SKM-1 (cell line): Measurements from ENCODE around the gene SEC22C.
A peak's percentile ranks its signal among the peaks of the same experiment; 100 is the strongest.
"Not testable (repeated sequence)": the region's sequence is repeated elsewhere in the genome, so short reads cannot be mapped to it uniquely, and the experiment has no call there.

Experiments
- DNase-seq: peaks from one replicate; lab custom pipeline; 2025; ENCODE audit not compliant: unreplicated experiment; lab: John Stamatoyannopoulos, UW

SEC22C gene, protein sequence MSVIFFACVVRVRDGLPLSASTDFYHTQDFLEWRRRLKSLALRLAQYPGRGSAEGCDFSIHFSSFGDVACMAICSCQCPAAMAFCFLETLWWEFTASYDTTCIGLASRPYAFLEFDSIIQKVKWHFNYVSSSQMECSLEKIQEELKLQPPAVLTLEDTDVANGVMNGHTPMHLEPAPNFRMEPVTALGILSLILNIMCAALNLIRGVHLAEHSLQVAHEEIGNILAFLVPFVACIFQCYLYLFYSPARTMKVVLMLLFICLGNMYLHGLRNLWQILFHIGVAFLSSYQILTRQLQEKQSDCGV

DNA sequence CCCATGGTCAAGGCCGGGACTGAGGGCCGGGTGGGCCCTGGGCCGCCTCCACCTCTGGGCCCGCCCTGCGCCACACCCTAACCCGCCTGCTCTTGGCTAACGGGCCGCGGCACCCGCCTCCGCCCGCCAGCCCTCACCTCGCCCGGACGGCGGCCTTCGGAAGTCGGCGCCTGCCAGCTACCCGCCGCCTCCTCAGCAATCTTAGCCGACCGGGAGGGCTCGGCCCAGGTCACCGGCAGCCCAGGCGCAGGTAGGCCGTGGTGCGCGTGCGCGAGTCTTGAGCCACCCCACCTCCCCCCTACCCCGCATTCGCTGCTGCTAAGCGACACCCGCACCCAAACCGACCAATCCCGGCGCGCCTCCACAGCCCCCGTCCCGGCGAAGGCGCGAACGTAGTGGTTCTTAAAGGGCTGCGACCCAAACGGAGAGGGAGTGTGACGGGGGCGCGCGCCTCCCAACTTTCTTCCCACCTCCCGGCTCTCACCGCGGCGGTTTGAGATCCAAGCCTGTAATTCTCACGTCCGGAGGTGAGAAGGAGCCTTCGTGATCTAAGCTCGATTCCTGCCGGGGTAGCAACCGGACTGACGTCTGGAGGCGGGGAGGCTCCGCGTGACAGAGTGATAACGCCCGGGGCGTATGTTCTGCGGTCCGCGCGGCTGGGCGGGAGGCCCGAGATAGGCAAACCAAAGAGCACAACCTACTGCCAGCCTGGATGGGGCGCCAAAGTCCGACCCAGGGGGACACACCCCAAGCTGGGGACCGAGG, at the start of gene SEC22C:
Gene SEC22C, minus strand, starts transcription at position 259 of the 765 bp plus-strand sequence. CDS start 12,921 bp downstream, outside the sequence.
- DNase-seq: peak; percentile 88

DNA sequence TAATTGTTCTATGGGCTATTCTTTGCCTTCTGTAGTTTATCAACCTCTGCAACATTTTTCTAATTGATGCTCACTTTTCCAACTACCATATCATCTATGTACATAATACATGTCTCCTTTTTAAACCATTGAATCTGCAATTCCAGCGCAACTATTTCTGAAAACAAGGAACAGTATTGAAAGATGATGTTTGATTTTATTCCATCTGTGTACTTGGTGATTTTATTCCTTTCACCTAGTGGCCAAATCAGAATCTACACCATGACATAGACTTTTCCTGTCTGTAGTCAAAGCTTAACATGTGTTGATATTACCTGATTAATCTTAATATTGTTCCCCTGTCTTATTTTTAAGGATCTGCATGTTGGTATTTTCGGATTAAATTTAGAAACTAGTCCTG, 31.7 kb upstream of the SEC22C start:
- DNase-seq: no peak

DNA sequence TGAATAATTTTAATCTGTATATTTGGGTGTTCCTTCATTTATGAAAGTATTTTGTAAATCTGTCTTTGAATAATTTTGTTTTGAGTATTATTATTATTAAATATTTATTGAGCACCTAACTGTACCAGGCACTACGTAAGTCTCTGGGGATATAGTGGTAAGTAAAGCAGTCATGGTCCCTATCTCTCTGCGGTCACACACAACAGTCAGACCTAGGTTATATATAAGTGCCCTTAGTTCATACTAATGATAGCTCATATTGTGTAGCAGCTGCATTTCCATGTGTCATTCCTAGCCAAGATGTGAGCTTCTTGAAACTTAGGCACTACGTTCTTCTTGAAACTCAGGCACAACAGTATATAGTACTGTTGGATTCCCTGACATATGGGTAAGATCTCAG, 31.2 kb upstream of the SEC22C start:
- no peak for DNase-seq

DNA sequence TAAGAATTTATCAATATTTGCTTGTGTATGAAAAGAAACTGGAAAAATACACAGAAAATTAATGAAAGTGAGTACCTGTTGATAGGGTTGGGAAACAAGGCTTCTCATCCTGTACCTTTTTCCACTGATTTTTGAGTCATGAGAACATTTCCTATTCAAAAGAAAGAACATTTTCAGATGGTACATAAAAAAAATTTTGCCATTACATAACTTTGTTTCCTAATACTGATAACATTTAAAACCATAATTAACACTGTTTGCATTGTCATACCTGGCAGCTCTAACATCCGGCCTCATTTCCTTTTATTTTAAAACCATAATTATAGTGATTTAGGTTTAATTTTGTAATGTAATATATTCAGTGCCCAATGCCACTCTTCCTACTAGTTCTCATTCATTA, 30.4 kb upstream of the SEC22C start:
- DNase-seq: no peak

DNA sequence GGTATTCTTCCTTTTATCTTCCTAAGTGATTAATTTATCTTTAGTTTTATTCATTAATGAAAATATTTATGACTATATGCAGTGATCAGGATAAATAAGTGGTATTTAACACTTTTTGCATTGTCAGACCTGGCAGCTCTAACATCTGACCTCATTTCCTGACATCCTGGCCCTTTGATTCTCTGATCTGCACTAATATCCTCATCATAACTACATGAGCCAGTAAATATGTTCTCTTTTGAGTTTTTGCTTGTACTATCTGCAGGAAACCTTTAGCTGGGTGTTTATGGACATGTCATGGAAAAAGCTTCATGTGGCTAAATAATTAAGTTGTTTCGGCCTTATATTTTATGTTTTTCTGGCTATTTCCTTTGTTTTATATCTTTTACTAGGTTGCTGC, 29.2 kb upstream of the SEC22C start:
- DNase-seq: no peak

DNA sequence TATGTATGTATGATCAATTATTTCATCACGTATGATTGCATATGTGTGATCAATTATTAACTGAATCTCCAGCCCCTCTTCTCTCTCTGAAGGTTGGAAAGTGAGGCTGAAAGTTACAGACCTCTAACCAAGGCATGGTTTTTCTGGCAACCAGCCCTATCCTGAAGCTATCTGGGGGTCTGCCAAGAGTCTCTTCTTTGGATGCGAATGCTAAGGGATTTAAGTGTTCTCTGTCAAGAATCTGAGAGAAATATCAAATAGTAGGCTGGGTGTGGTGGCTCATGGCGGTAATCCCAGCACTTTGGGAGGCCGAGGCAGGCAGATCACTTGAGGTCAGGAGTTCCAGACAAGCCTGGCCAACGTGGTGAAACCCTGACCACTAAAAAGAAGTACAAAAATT, 26.8 kb upstream of the SEC22C start:
- no peak for DNase-seq

DNA sequence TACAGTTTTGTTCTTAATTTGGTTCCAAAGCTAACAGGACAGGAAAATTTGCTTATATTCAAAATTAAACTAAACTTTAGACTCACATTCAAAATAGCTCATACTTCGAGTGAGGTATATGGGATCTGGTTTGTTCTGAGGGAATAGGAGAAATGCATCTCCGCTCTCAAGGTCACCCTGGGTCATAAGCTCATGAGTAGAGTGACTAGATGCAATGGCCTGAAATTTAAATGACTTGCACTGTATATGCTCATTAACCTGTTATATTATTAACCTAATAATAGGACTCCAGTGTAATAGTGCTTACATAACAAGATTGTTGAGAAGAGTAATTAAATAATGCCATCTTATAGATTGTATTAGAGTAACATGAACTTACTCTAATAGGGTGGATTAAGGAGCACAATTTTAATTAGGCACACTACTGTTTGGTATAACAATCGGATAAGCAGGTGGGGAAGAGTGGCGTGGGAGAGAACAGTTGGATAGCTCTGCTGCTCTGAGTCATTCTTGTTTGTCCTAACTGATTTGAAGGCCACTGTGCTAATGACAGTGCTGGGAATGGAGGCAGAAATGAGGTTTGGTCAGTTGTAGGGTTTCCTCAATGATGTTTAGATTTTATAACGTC, 23.9 kb upstream of the SEC22C start:
- DNase-seq: no peak

DNA sequence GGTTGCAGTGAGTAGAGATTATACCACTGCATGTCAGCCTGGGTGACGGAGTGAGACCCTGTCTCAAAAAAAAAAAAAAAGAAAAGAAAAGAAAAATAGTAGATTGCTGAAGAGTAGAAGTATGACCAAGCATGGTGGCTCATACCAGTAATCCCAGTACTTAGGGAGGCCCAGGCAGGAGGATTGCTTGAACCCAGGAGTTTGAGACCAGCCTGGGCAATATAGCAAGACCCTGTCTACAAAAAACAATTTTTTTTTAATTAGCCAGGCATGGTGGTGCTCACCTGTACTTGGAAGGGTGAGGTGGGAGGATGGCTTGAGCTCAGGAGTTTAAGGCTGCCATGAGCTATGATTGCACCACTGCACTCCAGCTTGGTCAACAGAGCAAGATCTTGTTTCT, 21.2 kb upstream of the SEC22C start:
- DNase-seq: no peak

DNA sequence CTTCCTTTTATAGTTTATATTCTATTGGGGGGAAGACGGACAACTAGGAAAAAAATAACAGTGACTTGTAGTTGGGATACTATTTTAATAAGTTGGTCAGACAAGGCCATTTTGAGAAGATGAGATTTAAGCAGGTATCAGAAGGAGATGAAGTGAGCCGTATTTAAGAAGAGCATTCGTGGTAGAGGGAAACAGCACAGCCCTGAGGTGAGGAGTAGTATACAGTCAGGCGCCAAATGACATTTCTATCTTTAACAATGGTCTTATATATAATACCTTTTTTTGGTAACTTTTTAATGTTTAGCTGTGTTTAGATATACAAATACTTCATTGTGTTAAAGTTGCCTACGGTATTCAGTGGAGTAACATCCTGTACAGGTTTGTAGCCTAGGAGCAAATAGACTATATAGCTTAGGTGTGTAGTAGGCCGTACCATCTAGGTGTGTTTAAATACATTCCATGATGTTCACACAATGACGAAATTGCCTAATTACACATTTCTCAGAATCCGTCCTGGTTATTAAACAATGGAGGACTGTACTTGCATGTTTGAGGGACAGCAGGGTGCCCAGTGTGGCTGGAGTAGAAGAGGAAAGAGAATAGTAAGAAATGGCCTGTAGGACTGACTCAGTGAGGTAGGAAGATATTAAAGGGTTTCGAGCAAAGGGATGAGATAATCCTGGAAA, 20.3 kb upstream of the SEC22C start:
- no peak for DNase-seq

DNA sequence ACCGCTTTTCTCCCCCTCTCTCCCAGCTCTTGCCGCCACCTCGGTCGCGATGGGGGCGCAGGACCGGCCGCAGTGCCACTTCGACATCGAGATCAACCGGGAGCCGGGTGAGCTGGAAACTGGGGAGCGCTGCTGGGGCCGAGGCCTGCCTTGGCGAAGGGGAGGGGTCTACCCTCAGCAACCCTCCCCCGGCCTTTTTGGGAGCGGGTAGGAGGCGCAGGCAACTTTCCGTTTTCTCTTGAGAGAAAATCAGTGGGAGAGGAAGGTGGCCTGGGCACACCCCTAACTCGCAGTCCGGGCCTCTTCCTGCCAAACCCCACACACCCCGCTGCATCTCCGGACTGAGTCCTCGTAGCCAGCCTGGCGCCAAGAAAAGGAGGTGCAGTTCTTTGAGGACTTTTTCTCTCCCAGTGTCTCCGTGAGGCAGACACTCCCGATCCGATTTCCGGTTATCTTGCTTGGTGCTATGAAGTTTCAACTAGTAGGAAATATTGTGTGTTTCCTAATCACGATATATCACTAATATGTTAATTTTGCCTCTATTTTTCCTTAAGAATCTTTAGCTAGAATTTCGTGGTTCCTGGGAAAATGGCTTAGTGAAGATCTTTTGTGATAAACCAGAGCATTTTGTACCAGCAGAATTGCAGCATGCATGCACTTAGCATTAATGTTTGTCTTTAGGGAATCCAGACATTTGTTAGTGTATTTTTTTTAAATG, 19.4 kb upstream of the SEC22C start:
- DNase-seq: peak; percentile 67

DNA sequence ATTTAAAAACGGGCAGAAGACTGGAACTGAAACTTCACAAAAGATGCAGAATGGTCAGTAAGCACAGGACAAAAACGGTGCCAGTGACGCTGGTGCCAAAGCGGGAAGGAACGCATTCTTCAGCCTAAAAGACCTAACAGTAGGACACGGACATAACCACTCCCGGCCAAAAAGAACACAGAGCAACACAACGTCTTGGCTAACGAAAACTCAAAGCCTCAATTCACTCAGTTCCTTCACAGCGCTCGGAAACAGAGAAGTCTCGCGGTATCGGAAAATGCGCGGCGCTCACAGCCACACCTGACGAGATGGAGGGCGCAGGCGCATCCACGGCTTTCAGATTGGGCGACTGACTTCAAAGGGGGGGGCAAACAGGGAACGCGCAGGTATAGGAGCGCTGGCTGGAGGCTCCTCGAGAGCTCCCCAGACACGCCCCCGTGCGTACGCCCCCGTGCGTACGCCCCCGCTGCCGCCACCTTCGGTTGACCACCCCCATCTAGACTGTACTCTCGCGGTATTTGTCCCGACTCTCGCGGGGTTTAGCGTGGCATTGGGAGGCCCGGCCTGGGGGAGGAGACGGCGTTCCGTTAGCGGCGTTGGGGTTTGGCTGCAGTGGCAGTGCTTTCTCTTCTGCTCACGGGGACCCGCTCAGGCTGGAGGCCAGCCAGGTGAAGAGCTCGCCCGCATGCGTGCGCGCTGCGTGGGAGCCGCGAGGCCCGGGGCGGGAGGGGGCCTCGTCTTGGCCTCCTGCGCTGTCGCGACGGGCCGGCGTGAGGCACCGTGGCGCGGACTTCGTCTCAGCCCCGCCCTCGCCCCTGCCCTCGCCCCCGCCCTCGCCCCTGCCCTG, 18.6 kb upstream of the SEC22C start, which contains the start of gene NKTR:
Gene NKTR, plus strand, starts transcription at position 576 of the 847 bp plus-strand sequence. CDS start 321 bp downstream, outside the sequence.
- DNase-seq: peak; percentile 95

DNA sequence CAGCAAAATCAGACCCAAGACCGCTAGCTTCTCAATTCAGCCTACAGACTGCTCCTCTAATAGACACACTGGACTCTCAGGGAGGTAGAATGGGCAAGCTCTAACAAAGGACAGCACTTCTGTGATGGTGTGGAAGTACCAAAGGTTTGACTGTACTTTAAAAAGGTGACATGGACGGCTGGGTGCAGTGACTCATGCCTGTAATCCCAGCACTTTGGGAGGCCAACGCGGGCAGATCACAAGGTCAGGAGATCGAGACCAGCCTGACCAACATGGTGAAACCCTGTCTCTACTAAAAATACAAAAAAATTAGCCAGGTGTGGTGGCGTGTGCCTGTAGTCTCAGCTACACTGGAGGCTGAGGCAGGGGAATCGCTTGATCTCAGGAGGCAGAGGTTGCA, 15.3 kb upstream of the SEC22C start:
- DNase-seq: not testable (repeated sequence)

DNA sequence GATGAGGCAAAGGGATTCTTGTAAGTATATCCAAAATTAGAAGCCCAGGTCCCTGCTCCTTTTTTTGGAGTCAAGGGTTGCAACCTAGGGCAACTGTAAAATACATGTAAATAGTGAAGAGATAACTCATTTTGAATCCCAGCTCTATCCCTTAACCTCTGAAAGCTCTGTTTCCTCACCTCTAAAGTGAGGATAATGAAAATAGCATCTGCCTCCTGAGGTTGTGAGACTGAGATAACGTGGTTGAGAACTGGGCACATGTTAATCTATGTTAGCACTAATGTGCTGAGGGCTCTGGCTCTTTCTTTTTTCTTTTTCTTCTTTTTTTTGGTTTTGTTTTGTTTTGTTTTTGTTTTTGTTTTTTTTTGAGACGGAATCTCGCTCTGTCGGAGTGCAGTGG, 13.9 kb upstream of the SEC22C start:
- no peak for DNase-seq

DNA sequence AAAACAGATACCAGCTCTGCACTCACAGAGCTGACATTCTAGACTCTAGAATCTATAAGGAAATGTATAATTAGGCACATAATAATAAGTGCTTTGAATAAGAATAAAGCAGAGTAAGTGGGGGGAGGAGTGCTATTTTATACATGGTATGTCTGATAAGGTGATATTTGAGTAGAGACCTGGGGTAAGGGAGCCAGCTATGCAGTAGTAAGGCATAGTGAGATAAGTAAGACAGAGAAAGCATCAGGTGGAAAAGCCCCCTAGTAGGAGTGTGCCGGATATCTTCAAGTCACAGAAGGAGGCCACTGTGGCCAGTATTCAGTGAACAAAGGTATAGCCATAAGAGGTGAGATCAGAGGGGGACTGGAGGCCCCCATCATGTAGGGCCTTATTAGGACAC, 11.9 kb upstream of the SEC22C start:
- no peak for DNase-seq

DNA sequence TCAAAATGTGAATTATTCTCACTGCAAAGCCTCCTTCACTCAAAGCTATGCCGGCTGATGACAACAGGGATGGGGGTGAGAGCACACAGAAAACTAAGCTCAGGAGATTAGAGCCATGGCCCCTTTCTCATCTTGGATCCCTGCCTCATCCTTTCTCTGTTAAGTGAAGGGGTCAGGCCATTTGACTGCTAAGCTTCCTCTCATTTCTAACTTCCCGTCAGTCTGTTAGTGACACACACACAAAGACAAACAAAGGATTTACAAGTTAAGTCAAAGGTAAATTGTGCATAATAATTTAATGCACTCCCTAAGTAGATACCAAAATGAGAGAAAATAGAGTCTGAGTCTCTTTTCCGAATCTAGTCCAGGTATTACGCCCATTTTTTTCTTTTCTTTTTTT, 10.0 kb upstream of the SEC22C start:
- no peak for DNase-seq

DNA sequence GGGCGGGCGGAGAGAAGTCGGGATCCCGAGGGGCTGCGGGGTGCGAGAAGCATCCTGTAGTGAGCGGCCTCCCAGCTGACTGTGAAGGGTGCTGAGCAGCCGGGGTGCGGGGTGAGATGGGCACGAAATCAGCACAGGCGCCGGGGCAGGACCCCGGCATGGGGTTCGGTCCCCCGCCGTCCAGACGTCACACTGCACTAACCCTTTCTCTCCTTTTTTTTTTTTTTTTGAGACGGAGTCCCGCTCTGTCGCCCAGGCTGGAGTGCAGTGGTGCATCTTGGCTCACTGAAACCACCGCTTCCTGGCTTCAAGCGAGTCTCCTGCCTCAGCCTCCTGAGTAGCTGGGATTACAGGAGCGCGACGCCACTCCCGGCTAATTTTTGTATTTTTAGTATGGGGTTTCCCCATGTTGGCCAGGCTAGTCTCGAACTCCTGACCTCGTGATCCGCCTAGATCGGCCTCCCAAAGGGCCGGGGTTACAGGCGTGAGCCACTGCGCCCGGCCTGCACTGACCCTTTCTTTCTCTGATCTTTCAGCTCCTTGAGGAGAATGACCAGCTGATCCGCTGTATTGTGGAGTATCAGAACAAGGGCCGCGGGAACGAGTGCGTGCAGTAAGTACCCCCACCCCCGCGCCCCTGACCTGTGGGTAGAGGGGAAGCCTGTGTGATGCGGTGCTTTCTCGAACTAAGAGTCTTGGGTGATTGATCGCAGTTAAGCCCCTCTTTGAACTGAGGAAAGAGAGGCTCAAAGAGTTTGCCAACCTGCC, 9.4 kb upstream of the SEC22C start:
- no peak for DNase-seq

DNA sequence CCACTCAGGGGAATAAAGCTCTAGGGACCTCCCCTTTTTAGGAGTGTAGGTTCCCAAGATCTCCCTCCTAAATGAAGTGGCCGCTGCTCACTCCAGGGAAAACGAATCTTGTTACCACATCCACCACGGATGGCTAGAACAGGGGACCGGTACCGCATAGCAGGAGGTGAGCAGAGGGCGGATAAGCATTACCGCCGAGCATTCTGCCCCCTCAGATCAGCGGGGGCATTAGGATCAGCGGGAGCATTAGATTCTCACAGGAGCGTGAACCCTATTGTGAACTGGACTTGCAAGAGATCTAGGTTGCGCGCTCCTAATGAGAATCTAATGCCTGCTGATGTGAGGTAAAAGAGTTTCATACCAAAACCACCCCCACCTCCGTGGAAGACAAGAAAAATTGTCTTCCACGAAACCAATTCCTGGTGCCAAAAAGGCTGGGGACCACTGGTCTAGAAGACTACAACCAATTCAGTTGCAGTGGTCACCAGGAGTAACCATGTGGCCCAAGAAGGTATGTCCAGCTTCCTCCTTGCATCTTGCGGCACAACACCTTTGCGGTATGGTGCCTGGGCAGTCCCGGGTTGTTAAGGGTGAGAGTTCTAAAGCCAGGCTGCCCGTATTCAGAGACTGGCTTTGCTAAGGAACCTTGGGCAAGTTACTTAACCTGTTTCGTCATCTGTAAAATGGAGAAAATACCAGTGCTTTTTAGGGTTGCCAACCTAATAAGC, 7.8 kb upstream of the SEC22C start:
- DNase-seq: no peak

DNA sequence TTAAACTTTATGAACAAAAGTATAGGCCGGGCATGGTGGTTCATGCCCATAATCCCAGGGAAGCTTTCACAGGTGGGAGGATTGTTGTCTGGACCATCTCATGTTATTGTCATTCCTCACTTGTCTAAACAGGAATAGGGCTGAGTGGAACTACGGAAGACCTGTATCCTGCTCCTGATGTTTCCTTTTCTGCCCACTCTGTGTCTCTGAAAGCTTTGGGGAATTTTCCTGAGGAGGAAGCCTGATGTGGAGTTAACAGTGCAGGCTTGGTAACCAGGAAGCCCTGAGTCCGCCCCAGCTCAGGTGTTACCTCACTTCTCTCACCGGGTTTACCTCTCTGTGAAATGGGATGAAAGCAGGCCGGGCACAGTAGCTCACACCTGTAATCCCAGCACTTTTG, 6.9 kb upstream of the SEC22C start:
- DNase-seq: no peak
